ENCODE results near the gene MAMDC2. TPM values are rescaled to one million over a fixed set of nuclear protein-coding genes. Genes with fewer than 3 reads are reported as not detected.
"Not testable (repeated sequence)": the region's sequence is repeated elsewhere in the genome, so short reads cannot be mapped to it uniquely, and the experiment has no call there.

Gene MAMDC2
- polyA plus RNA-seq, 1 experiment, result 28.0 TPM

GRCh38 chr9:70035691-70036090 is 8.0 kb upstream of the MAMDC2 start:
- POLR2A ChIA-PET, result no interaction called here
- no peaks in the 10 kb centered on the region for H3K36me3 ChIP-seq (ENCODE audit: control insufficient read depth, insufficient read depth, low read length)
- no peak for TF ChIP-seq CTCF (IDR thresholded peaks at IDR 0.05; ENCODE audit: insufficient read depth, low read depth, low read length)
- no peak overlapping the region for H3K4me3 ChIP-seq (ENCODE audit: low read depth, low read length)
- DNase-seq (ENCODE audit: low read depth), result no peak
- no peaks in the 10 kb centered on the region for H3K27me3 ChIP-seq (ENCODE audit: control insufficient read depth, insufficient read depth, low read length)
- CTCF ChIA-PET, result no interaction called here

GRCh38 chr9:70036641-70037040 is 7.0 kb upstream of the MAMDC2 start:
- POLR2A ChIA-PET, result no interaction called here

GRCh38 chr9:70038171-70038621 is 5.5 kb upstream of the MAMDC2 start:
- not testable (repeated sequence) for H3K4me3 ChIP-seq (ENCODE audit: low read depth, low read length); H3K27me3 ChIP-seq (ENCODE audit: control insufficient read depth, insufficient read depth, low read length)

More at GRCh38 chr9:70036641-70037040, 7.0 kb upstream of the MAMDC2 start:
- TF ChIP-seq CTCF (IDR thresholded peaks at IDR 0.05; ENCODE audit: insufficient read depth, low read depth, low read length), result no peak
- H3K27me3 ChIP-seq (ENCODE audit: control insufficient read depth, insufficient read depth, low read length), result no peaks in the 10 kb centered on the region
- CTCF ChIA-PET, result no interaction called here
- H3K4me3 ChIP-seq (ENCODE audit: low read depth, low read length), result no peak overlapping the region
- DNase-seq (ENCODE audit: low read depth), result no peak
- no peaks in the 10 kb centered on the region for H3K36me3 ChIP-seq (ENCODE audit: control insufficient read depth, insufficient read depth, low read length)

GRCh38 chr9:70040376-70040903 is 3.2 kb upstream of the MAMDC2 start:
- no peak for DNase-seq (ENCODE audit: low read depth)
- no peaks in the 10 kb centered on the region for H3K36me3 ChIP-seq (ENCODE audit: control insufficient read depth, insufficient read depth, low read length)
- CTCF ChIA-PET, result no interaction called here
- H3K27me3 ChIP-seq (ENCODE audit: control insufficient read depth, insufficient read depth, low read length), result no peaks in the 10 kb centered on the region
- no peak for TF ChIP-seq CTCF (IDR thresholded peaks at IDR 0.05; ENCODE audit: insufficient read depth, low read depth, low read length)
- no peak overlapping the region for H3K4me3 ChIP-seq (ENCODE audit: low read depth, low read length)
- POLR2A ChIA-PET, result no interaction called here

More at GRCh38 chr9:70038171-70038621, 5.5 kb upstream of the MAMDC2 start:
- POLR2A ChIA-PET, result interaction anchor here (0.7 kb wide), 1 partner anchor 17 kb away, joined by 5 read pairs; no protein-coding TSS in a partner anchor
- H3K36me3 ChIP-seq (ENCODE audit: control insufficient read depth, insufficient read depth, low read length); DNase-seq (ENCODE audit: low read depth); CTCF ChIA-PET: not testable (repeated sequence)

GRCh38 chr9:70042461-70043215 is 1.0 kb upstream of the MAMDC2 start:
- Histone ChIP-seq H3K36me3 (ENCODE audit: control insufficient read depth, insufficient read depth, low read length) (no peaks in the 10 kb centered on the region), H3K4me3 (ENCODE audit: low read depth, low read length) (no peak overlapping the region), H3K27me3 (ENCODE audit: control insufficient read depth, insufficient read depth, low read length) (no peaks in the 10 kb centered on the region)
- ChIA-PET POLR2A (interaction anchor here (0.5 to 0.6 kb wide), 2 partner anchors 93 to 1720 kb away, joined by 3 to 10 read pairs; no protein-coding TSS in a partner anchor), CTCF (interaction anchor here (1.0 to 2.5 kb wide), 3 partner anchors 29 to 68 kb away, joined by 3 to 11 read pairs (median 4); no protein-coding TSS in a partner anchor)
- no peak for DNase-seq (ENCODE audit: low read depth)
- no peak for TF ChIP-seq CTCF (IDR thresholded peaks at IDR 0.05; ENCODE audit: insufficient read depth, low read depth, low read length)

All from BJ (cell line).